BE2C (cell line): ENCODE results near the gene TMEM141. TPM values are rescaled to one million over a fixed set of nuclear protein-coding genes. Genes with fewer than 3 reads are reported as not detected.
A peak's percentile ranks its signal among the peaks of the same experiment; 100 is the strongest.

Experiments used
- DNase-seq: peaks from one replicate; pipeline ENCODE4 v3.0.0-alpha.2; 2020
- H3K27me3 ChIP-seq: fragments of 250-450 bp; sonication (Bioruptor Pico); 2 replicates; pipeline ENCODE4 v1.5.1; 2020; ENCODE audit warnings: mild to moderate bottlenecking
- H3K36me3 ChIP-seq: fragments of 250-450 bp; sonication (Bioruptor Pico); 2 replicates; pipeline ENCODE4 v1.5.1; 2020; ENCODE audit warnings: mild to moderate bottlenecking
- H3K4me1 ChIP-seq: fragments of 250-450 bp; sonication (Bioruptor Pico); 2 replicates; pipeline ENCODE4 v1.5.1; 2020
- H3K4me3 ChIP-seq: 2 replicates; pipeline ENCODE4 v1.5.1; 2011; ENCODE audit warnings: low read depth, low read length
- H3K9me3 ChIP-seq: fragments of 250-450 bp; sonication (Bioruptor Pico); 2 replicates; pipeline ENCODE4 v1.5.1; 2020
- polyA plus RNA-seq: library from polyadenylated mRNA; unstranded; fragments of >200 nt; gene quantifications from one replicate; pipeline ENCODE4 v1.2.1, GENCODE V29; 2012; ENCODE audit warnings: low read depth, missing spikeins; ENCODE audit not compliant: insufficient read length, insufficient read depth
- TF ChIP-seq, protein P1 (sequence below): IDR thresholded peaks from 2 replicates; pipeline ENCODE4 v1.5.1; 2012; ENCODE audit warnings: mild to moderate bottlenecking, low read depth, low read length

The TMEM141 gene
- polyA plus RNA-seq, result 159 TPM

DNA sequence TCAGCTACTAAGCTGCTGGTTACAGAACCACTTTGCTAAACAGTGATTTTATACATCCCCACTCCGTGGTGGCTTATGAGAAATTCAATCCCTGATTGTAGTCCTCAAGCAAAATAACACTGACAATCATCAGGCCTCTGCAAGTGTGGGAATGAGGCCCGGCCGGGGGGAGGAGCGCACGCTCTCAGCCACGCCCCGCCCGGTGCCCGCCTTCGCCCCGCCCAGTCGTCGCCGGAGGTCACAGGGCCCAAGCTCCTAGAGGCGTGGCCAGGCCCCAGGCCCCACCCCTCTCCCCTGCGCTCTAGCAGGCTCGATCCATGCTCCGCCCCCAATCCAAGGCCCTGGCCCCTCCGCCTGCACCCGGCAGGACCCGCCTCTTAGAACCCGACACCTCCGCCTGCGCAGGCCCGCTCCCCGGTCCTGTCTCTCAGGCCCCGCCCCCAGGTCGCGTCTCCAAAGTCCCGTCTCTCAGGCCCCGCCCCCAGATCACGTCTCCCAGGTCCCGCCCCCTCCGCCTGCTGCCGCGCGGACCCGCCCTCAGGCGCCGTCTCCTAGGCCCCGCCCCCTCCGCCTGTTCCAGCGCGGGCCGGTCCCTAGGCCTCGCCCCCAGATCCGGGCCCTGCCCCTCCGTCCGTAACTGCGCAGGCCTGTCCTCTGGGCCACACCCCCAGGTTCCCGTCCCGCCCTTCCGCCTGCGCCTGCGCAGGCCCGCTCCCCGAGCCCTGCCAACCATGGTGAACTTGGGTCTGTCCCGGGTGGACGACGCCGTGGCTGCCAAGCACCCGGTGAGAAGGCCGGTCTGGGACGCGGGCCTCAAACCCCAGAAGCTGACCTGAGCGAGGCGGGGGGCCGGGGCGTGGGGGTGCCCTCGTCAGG is at the start of gene TMEM141:
Gene TMEM141, plus strand, starts transcription at position 705 of the 876 bp plus-strand sequence. Its CDS starts 27 bp downstream, at position 732.
- Histone ChIP-seq H3K9me3 (no peaks in the 10 kb centered on the region), H3K4me3 (peak within 1 kb of the TSS; percentile 78), H3K27me3 (no peaks in the 10 kb centered on the region), H3K4me1 (peaks cover 29% of the 10 kb centered on the region), H3K36me3 (no peaks in the 10 kb centered on the region)
- peak; percentile 100 for DNase-seq
- TF ChIP-seq, protein P1, sequence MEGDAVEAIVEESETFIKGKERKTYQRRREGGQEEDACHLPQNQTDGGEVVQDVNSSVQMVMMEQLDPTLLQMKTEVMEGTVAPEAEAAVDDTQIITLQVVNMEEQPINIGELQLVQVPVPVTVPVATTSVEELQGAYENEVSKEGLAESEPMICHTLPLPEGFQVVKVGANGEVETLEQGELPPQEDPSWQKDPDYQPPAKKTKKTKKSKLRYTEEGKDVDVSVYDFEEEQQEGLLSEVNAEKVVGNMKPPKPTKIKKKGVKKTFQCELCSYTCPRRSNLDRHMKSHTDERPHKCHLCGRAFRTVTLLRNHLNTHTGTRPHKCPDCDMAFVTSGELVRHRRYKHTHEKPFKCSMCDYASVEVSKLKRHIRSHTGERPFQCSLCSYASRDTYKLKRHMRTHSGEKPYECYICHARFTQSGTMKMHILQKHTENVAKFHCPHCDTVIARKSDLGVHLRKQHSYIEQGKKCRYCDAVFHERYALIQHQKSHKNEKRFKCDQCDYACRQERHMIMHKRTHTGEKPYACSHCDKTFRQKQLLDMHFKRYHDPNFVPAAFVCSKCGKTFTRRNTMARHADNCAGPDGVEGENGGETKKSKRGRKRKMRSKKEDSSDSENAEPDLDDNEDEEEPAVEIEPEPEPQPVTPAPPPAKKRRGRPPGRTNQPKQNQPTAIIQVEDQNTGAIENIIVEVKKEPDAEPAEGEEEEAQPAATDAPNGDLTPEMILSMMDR, result no peak

DNA sequence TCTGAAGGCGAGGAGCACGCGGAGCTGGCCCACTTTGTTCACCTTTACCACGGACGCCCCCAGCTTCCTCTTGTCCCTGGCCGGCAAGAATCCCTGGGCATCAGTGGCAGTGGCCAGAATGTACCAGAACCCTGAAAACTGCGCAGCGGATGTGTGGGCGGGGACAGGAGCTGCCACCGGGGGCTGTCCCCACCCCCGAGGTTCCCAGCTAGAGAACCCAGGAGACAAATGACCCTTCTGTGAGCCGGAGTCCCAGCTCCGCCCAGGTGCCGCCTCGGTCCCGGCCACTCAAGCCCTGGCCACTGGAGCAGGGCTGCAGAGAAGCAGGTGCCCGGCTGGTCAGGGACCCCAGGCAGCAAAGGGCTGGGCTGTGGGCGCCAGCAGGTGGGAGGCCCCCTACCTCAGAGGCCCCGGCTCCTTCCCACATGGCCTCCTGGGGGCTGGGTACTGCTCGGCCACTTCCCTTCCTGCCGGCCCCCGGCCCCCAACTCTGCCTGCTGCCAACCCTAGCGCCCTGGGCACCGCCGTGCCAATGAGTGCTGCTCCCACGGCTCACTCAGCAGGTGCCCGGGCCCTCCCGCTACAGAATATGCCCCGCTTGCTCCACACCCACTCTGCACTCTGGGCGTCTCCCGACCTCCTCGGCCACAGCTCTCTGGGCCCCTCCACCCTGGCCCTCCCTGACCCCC is 49.1 kb upstream of the TMEM141 start:
- no peaks in the 10 kb centered on the region for H3K36me3 ChIP-seq
- H3K4me3 ChIP-seq, result no peak overlapping the region
- no peaks in the 10 kb centered on the region for H3K9me3 ChIP-seq
- TF ChIP-seq, protein P1, result no peak
- DNase-seq, result no peak
- peaks cover 7% of the 10 kb centered on the region; the same call in 1 of the 2 replicates for H3K4me1 ChIP-seq
- no peaks in the 10 kb centered on the region for H3K27me3 ChIP-seq

DNA sequence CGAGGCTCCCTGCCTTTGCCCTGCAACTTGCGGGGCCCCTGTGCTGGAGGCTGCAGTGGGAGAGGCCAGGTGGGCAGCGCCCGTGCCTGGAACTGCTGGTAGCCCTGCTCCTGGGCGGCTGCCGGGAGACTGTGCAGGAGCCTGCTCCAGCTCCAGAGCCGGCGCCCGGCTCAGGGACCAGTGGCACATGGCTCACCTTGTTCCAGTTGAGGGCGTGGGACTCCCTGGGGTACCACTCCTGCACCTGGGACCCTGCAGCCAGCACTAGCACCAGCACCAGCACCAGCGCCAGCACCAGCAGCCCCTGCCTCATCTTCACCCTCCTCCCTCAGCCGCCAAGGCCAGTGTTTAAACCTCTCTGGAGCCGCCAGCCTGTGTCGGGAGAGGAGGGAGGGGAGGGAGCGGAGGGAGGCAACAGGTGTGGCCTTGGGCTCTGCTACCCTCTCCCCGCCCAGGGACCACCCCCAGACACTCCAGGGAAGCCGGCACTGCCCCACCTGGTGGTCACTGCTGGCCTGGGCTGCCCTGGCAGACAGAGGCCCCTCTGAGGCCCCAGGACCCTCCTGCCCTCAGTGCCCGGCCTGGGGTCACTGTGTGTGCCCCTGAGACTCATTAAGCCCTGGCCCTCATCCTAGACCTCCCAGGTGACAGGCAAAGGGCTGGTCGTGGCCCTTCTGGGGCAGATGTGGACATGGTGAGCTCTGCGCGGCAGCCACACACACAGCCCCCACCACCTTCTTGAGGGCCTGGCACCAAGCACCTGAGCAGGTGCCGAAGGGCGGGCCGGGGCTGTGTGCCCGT is 48.4 kb upstream of the TMEM141 start, which contains the start of gene LCN10:
Gene LCN10, minus strand, starts transcription at position 350 of the 801 bp plus-strand sequence. Its CDS starts 37 bp downstream, at position 313.
- Histone ChIP-seq H3K36me3 (no peaks in the 10 kb centered on the region), H3K9me3 (no peaks in the 10 kb centered on the region), H3K4me3 (no peak within 1 kb of the TSS), H3K4me1 (peaks cover 7% of the 10 kb centered on the region; the same call in 1 of the 2 replicates), H3K27me3 (no peaks in the 10 kb centered on the region)
- TF ChIP-seq, protein P1, result peak; percentile 9; the same call in 1 of the 2 replicates
- no peak for DNase-seq

DNA sequence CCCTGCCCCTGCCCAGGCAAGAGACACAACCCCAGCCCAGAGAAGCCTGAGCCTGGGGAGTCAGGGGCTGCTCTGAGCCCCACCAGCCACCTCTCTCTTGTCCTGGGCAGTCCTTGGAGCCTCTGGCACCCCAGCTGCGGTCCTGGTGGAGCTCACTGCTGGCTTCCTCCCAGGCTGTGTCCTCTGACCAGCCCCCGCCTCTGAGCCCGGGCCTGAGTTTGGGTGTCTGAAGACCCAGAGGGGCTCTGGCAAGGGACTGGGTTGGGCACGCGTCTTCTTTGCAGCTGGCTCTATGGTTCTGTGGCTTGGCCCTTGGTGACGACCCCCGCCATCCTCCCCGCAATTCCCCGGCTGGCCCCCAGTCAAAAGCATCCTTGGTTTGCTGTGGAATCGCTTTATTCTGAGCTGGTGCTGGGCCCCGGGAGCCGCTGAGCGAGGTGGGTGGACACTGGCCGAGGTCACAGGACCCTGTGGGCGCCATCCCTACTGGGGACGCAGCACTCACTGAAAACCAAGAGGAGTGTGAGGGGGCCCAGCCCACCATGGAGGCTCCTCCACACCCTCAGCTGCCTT is 47.4 kb upstream of the TMEM141 start:
- Histone ChIP-seq H3K27me3 (no peaks in the 10 kb centered on the region), H3K36me3 (no peaks in the 10 kb centered on the region), H3K9me3 (no peaks in the 10 kb centered on the region), H3K4me3 (no peak overlapping the region), H3K4me1 (peaks cover 7% of the 10 kb centered on the region; the same call in 1 of the 2 replicates)
- DNase-seq, result no peak
- TF ChIP-seq, protein P1, result no peak

DNA sequence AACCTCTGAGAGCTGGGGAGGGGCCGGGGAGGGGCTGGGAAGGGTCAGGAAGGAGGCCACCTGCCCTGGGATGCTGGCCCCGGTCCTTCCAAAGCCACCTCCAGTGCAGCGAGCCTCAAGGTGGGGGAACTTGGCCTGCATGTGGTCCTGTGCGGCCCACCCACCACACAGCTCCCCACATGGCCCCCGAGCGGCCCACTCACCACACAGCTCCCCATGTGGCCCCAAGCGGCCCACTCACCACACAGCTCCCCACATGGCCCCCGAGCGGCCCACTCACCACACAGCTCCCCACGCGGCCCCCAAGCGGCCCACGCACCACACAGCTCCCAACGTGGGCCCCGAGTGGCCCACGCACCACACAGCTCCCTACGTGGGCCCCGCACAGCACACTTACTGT is 46.4 kb upstream of the TMEM141 start:
- DNase-seq, result no peak
- Histone ChIP-seq H3K4me3 (no peak overlapping the region), H3K27me3 (no peaks in the 10 kb centered on the region), H3K36me3 (no peaks in the 10 kb centered on the region), H3K4me1 (peaks cover 7% of the 10 kb centered on the region; the same call in 1 of the 2 replicates), H3K9me3 (no peaks in the 10 kb centered on the region)
- TF ChIP-seq, protein P1, result no peak
